Stimulated activated CD8-positive, alpha-beta memory T cell treated with anti-CD3 and anti-CD28 coated beads, Interleukin-7, amount 100 ng/mL, for 4 hours (primary cell): ENCODE data around the gene SLC4A5.
A peak's percentile ranks its signal among the peaks of the same experiment; 100 is the strongest.
"Not testable (repeated sequence)": the region's sequence is repeated elsewhere in the genome, so short reads cannot be mapped to it uniquely, and the experiment has no call there.

Source experiments
- DNase-seq, 2 donors: peaks; one replicate each; pipeline ENCODE4 v3.0.0-alpha.2; 2020; ENCODE audit warnings: low read depth in 2 of 2

Gene SLC4A5

GRCh38 chr2:74201196-74201595 lies 142.0 kb downstream of the SLC4A5 start:
- no peak for DNase-seq

DNA sequence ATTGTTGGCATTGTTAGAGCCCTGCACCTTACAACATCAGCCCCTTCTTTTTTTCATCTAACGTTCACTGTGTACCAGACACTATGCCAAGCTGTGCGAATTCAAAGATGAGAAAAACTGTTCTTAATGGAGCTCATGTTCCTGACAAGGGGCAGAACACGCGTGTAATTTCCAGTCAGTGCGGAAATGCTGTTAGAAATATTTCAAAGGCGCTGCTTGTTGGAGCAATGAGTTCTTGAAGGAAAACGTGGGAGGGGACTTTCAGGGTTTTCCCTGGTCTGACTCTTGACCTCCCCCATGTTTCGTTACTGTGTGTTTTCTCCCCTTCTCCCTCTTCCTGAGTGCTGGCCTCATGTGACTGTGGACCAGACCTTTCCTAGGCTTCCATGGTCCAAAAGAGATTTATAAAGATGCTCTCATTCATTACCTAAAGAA lies 143.3 kb downstream of the SLC4A5 start:
- no peak for DNase-seq

- no peak for DNase-seq
Measured at GRCh38 chr2:74199275-74199701, 143.9 kb downstream of the SLC4A5 start.

DNA sequence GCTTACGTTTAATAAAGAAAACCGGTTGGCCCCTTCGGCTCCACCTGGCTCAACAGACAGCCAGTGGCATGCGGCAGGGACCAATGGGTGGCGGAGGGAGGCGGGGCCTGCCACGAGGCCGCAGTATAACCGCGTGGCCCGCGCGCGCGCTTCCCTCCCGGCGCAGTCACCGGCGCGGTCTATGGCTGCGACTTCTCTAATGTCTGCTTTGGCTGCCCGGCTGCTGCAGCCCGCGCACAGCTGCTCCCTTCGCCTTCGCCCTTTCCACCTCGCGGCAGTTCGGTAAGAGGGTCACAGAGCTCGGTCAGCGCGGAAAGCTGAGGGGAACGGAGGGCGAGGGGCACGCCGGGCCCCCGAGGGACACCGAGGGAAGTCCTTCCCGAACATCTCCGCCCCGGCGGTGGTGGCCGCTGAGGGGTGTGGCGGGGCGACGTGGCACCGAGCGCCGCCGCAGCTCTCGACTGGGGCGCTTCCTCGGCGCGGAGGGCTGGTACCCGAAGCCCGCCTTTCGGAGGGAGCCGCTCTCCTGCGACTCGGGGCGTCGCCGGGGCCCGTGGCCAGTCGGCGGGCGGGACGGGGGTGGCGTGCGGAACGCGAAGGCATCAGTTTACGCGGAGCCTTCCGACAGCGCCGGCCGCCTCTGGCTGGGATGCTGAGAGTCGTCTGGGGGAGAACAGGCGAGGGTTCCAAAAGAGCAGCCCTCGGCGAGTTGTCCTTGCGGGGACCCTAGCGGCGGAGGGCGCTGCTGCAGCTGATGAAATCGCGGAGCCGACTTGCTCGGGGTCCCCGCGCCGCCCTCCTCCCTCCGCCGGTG lies 144.5 kb downstream of the SLC4A5 start, which contains the start of gene MTHFD2:
MTHFD2 (plus strand) TSS at position 155 of the 814 bp plus-strand sequence; CDS start at position 182, 27 bp downstream.
- peak; percentile 86 to 90 for DNase-seq

GRCh38 chr2:74198023-74198460 lies 145.2 kb downstream of the SLC4A5 start:
- DNase-seq = no peak

GRCh38 chr2:74197049-74197448 lies 146.2 kb downstream of the SLC4A5 start:
- DNase-seq = no peak

DNA sequence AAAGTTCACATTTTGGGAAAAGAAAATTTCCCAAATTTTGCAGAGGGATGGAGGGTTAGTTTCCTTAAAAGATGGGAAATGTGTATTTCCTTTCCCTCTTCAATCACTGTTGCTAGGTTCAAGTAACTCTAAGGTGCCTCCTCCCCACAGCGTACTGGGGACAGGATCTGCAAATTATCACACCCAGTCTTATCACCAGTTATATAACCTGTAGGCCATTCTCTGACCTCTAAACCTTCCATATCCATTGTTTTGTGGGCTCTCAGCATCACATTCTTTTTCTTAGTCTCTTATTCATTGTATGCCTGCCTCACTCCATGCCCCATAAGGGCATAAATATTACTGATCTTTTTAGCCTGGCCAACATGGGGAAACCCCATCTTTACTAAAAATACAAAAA lies 148.4 kb downstream of the SLC4A5 start:
- DNase-seq = no peak

- no peak for DNase-seq
Measured at GRCh38 chr2:74191596-74192380, 151.4 kb downstream of the SLC4A5 start.

DNA sequence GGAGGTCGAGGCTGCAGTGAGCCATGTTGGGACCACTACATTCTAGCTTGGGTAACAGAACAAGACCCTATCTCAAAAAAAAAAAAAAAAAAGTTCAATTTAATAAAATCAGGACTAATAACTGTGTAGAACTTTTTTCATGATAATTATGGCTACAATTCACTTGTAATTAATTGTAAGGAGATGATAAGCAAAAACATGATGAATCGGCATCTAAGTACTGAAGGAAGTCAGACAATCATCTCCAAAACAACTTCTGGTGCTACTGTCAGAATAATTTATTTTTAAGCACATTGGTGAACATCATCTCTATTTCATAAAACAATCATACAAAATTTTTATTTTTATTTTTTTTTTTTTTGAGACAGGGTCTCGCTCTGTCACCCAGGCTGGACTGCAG lies 154.5 kb downstream of the SLC4A5 start:
- DNase-seq = no peak

- DNase-seq = no peak
Measured at GRCh38 chr2:74188018-74188601, 155.1 kb downstream of the SLC4A5 start.

GRCh38 chr2:74186706-74187105 lies 156.5 kb downstream of the SLC4A5 start:
- DNase-seq = not testable (repeated sequence)

GRCh38 chr2:74186038-74186437 lies 157.2 kb downstream of the SLC4A5 start:
- DNase-seq = peak in 1 of 2 donors; percentile 12

GRCh38 chr2:74183878-74184277 lies 159.3 kb downstream of the SLC4A5 start:
- no peak for DNase-seq

GRCh38 chr2:74181739-74182138 lies 161.5 kb downstream of the SLC4A5 start:
- no peak for DNase-seq

- DNase-seq = no peak
Measured at GRCh38 chr2:74179063-74179865, 164.0 kb downstream of the SLC4A5 start.

DNA sequence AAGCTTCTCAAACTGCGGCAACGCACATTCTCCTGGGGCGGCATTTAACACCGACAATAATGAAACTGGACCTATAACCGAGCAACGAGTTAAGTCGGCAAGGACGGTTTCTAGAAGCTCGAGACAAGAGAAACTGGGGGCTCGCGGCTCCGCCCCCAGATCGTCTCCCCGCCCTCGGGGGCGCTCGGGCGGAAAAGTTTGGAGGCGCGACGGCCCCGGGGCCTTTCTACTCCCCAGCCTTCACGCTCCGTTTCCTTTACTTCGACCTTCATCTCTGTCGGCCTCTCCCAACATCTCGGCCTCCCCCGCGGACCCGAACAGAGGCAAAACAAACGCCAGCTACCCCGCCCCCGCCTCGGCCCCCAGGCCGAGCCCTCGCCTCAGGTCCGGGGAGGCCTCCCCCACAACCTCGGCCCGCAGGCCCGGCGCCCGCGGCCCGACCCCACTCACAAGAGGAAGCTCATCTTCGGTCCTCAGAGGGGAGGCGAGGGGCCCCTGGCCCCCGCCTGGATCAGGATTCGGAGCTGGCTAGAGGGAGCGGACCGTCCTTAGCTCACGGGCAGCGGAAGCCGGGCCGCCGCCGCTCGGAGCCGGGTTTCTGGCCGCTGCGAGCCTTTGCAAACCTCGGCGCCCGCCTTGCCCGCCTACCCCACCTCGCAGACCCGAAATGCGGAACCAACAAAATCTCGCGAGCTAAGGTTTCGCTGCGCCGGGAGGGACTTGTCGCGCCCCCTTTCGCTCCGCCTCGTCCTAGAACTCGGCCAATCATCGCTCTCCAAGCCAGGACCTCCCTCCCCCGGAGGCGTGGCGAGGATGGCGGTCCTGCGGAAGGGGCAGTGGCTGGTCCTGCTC lies 164.8 kb downstream of the SLC4A5 start, which contains the start of gene MOB1A:
MOB1A (minus strand) TSS at position 669 of the 852 bp plus-strand sequence; CDS start at position 464, 205 bp downstream.
- DNase-seq = peak; percentile 95

DNA sequence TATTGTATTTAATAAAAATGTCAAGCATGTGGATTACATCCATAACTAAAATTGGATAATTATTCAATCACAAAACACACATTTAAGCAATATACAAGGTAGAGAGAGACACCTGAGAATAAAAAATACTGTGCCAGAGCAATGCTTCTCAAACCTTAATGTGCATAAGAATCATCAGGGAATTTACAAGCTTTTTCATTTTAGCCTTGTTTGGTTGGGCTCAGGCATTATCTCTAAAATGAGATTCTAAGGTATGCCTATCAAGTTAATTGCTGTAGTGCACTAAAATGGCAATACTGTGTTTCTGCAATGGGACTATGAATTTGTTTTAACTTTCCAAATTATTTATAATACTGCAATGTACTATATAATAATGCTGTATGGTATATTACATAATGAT lies 165.5 kb downstream of the SLC4A5 start:
- DNase-seq = no peak

- no peak for DNase-seq
Measured at GRCh38 chr2:74174909-74175308, 168.3 kb downstream of the SLC4A5 start.

- no peak for DNase-seq
Measured at GRCh38 chr2:74168739-74169138, 174.5 kb downstream of the SLC4A5 start.
